ENCODE data around the gene KIF23.

- TF ChIP-seq CTCF (IDR thresholded peaks at IDR 0.05): no peak
- no peak for TF ChIP-seq POLR2A (IDR thresholded peaks at IDR 0.05)
Measured at GRCh38 chr15:69398491-69398891, 15.7 kb upstream of the KIF23 start.

Data from heart left ventricle (tissue), 13 donors.